Type B pancreatic cell (in vitro differentiated cells): ENCODE results near the gene OXCT1. TPM values are rescaled to one million over a fixed set of nuclear protein-coding genes. Genes with fewer than 3 reads are reported as not detected.

Source experiments
- DNase-seq: peaks from one replicate; pipeline ENCODE4 v3.0.0; 2021; ENCODE audit warnings: mixed read lengths; ENCODE audit not compliant: unreplicated experiment; ENCODE audit errors: extremely low spot score
- H3K27ac Mint-ChIP-seq: 2 replicates; pipeline ENCODE4 v1.8.0; 2021; ENCODE audit warnings: mild to moderate bottlenecking, mixed read lengths
- H3K27me3 Mint-ChIP-seq: 2 replicates; pipeline ENCODE4 v1.8.0; 2021; ENCODE audit warnings: mixed read lengths
- H3K36me3 Mint-ChIP-seq: 2 replicates; pipeline ENCODE4 v1.8.0; 2021; ENCODE audit warnings: mixed read lengths
- H3K4me1 Mint-ChIP-seq: one replicate; pipeline ENCODE4 v1.8.0; 2021; ENCODE audit warnings: mixed read lengths; ENCODE audit not compliant: unreplicated experiment
- H3K4me3 Mint-ChIP-seq: 2 replicates; pipeline ENCODE4 v1.8.0; 2021; ENCODE audit warnings: mild to moderate bottlenecking, mixed read lengths
- H3K9me3 Mint-ChIP-seq: 2 replicates; pipeline ENCODE4 v1.8.0; 2021; ENCODE audit warnings: mixed read lengths
- CTCF ChIP-seq: fragments of 200-600 bp; sonication (generic); conservative IDR thresholded peaks from 2 replicates; pipeline ENCODE4 v1.5.0; 2021; ENCODE audit warnings: antibody characterized with exemption, mild to moderate bottlenecking
- total RNA-seq: library from RNA; stranded (reverse); gene quantifications from 2 replicates; pipeline ENCODE4 v1.2.1, GENCODE V29; 2021; ENCODE audit warnings: low replicate concordance

Gene OXCT1
- total RNA-seq, 1 donor from 2014 or later = 26.4 TPM

- no peak overlapping the region for H3K4me3 Mint-ChIP-seq
These were observed 80.8 kb downstream of the OXCT1 start for GRCh38 chr5:41789434-41789833.

GRCh38 chr5:41788941-41789368, 81.3 kb downstream of the OXCT1 start:
- Mint-ChIP-seq H3K27ac (no peak overlapping the region), H3K27me3 (no peaks in the 10 kb centered on the region), H3K4me3 (no peak overlapping the region), H3K36me3 (peaks cover 8% of the 10 kb centered on the region), H3K4me1 (peaks cover 41% of the 10 kb centered on the region), H3K9me3 (no peaks in the 10 kb centered on the region)
- TF ChIP-seq CTCF = no peak
- no peak for DNase-seq

More at GRCh38 chr5:41789434-41789833, 80.8 kb downstream of the OXCT1 start:
- no peak overlapping the region for H3K27ac Mint-ChIP-seq
- no peaks in the 10 kb centered on the region for H3K27me3 Mint-ChIP-seq
- peaks cover 46% of the 10 kb centered on the region for H3K4me1 Mint-ChIP-seq
- no peaks in the 10 kb centered on the region for H3K9me3 Mint-ChIP-seq
- H3K36me3 Mint-ChIP-seq = peaks cover 7% of the 10 kb centered on the region
- DNase-seq = no peak
- no peak for TF ChIP-seq CTCF

- no peak overlapping the region for H3K27ac Mint-ChIP-seq
- H3K9me3 Mint-ChIP-seq = no peaks in the 10 kb centered on the region
- peaks cover 36% of the 10 kb centered on the region for H3K4me1 Mint-ChIP-seq
- H3K4me3 Mint-ChIP-seq = no peak overlapping the region
- no peak for DNase-seq
- peaks cover 11% of the 10 kb centered on the region for H3K36me3 Mint-ChIP-seq
- H3K27me3 Mint-ChIP-seq = no peaks in the 10 kb centered on the region
- no peak for TF ChIP-seq CTCF
These were observed 83.0 kb downstream of the OXCT1 start for GRCh38 chr5:41787265-41787664.

DNA sequence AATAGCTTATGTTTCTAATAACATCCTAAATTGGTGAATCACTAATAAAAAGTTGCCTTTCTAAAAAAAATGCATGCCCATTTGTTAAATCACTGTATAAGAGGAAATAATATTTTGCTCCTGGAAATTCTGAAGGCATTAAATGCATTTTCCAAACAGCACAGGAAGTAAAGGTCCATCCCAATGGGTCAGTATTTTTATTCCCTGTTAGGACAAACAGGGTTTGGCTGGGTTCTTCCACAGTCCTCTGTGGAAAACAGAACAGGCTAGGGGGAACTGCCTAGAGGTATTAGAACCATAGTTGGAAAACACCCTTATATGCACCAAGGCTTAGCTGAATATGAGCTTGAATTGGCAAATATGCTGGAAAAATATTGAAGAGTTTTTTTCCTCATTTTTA, 85.2 kb downstream of the OXCT1 start:
- DNase-seq = no peak
- H3K9me3 Mint-ChIP-seq = no peaks in the 10 kb centered on the region
- no peak overlapping the region for H3K4me3 Mint-ChIP-seq
- peaks cover 13% of the 10 kb centered on the region for H3K36me3 Mint-ChIP-seq
- H3K27me3 Mint-ChIP-seq = no peaks in the 10 kb centered on the region
- TF ChIP-seq CTCF = no peak
- no peak overlapping the region for H3K27ac Mint-ChIP-seq
- peaks cover 32% of the 10 kb centered on the region for H3K4me1 Mint-ChIP-seq

DNA sequence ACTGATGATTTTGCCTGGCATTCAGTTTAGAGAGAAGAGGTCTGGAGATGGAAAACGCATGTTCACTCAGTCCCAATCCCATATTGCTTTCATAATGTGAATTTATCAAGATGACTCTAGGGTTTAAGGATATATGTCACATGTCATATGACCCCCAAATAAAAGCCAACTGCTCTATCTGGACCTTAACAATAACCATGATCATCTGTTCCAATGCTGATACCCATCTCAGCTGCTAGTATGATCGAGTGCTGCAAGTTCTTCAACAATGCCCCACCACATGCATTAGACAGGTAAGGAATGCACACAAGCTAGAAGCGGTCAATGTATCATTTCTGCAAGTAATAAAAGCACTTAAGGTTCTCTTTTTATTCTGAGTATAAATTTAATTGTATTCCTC, 91.8 kb downstream of the OXCT1 start:
- Mint-ChIP-seq H3K27me3 (no peaks in the 10 kb centered on the region), H3K27ac (no peak overlapping the region), H3K4me3 (no peak overlapping the region), H3K9me3 (no peaks in the 10 kb centered on the region), H3K36me3 (peaks cover 11% of the 10 kb centered on the region), H3K4me1 (peaks cover 4% of the 10 kb centered on the region)
- no peak for TF ChIP-seq CTCF
- DNase-seq = no peak

GRCh38 chr5:41776435-41776834, 93.8 kb downstream of the OXCT1 start:
- DNase-seq = no peak
- Mint-ChIP-seq H3K9me3 (no peaks in the 10 kb centered on the region), H3K36me3 (peaks cover 10% of the 10 kb centered on the region), H3K27ac (no peak overlapping the region), H3K4me1 (peaks cover 4% of the 10 kb centered on the region), H3K27me3 (no peaks in the 10 kb centered on the region), H3K4me3 (no peak overlapping the region)
- TF ChIP-seq CTCF = no peak
